HL-60 (cell line): ENCODE measurements around the gene FILIP1L.

ENCODE experiments used
- DNase-seq, 2 experiments: peaks; one replicate each; pipeline ENCODE4 v3.0.0-alpha.2; 2010 to 2020; ENCODE audit warnings: low read depth in 1 of 2, low spot score in 1 of 2
- H3K27ac ChIP-seq: fragments of 250-450 bp; sonication (Bioruptor Pico); replicated peaks from 2 replicates; pipeline ENCODE4 v1.5.1; 2020; ENCODE audit warnings: mild to moderate bottlenecking, moderate library complexity
- H3K27me3 ChIP-seq: fragments of 250-450 bp; sonication (Bioruptor Pico); 2 replicates; pipeline ENCODE4 v1.5.1; 2021; ENCODE audit warnings: mild to moderate bottlenecking, moderate library complexity; ENCODE audit not compliant: insufficient read depth, poor library complexity, severe bottlenecking
- H3K4me3 ChIP-seq: replicated peaks from 2 replicates; pipeline ENCODE4 v1.5.1; 2011; ENCODE audit warnings: mild to moderate bottlenecking, control low read depth, low read length; ENCODE audit not compliant: insufficient read depth
- CTCF ChIP-seq: IDR thresholded peaks from one replicate; pipeline ENCODE4 v1.5.1; 2011; ENCODE audit warnings: low read length, control low read depth, inconsistent platforms; ENCODE audit not compliant: insufficient read depth
- GABPA ChIP-seq: IDR thresholded peaks from 2 replicates; pipeline ENCODE4 v1.6.1; 2012; ENCODE audit warnings: low read depth
- POLR2AphosphoS5 ChIP-seq: IDR thresholded peaks from 2 replicates; pipeline ENCODE4 v1.6.1; 2012; ENCODE audit warnings: low read depth
- REST ChIP-seq: IDR thresholded peaks from 2 replicates; pipeline ENCODE4 v1.6.1; 2012; ENCODE audit warnings: low read depth; ENCODE audit not compliant: insufficient replicate concordance
- SPI1 ChIP-seq: IDR thresholded peaks from 2 replicates; pipeline ENCODE4 v1.6.1; 2012; ENCODE audit warnings: low read depth, mild to moderate bottlenecking, borderline replicate concordance

Gene FILIP1L

GRCh38 chr3:100009276-100010086, 104.8 kb downstream of the FILIP1L start:
- no peak for TF ChIP-seq POLR2AphosphoS5
- no peak for TF ChIP-seq SPI1
- no peak overlapping the region for H3K27ac ChIP-seq
- DNase-seq: no peak
- H3K4me3 ChIP-seq: no peak overlapping the region
- H3K27me3 ChIP-seq: no peaks in the 10 kb centered on the region

GRCh38 chr3:100008081-100008698, 106.1 kb downstream of the FILIP1L start:
- H3K4me3 ChIP-seq: no peak overlapping the region
- TF ChIP-seq GABPA: no peak
- peak; percentile 65 for TF ChIP-seq SPI1
- DNase-seq: no peak
- no peaks in the 10 kb centered on the region for H3K27me3 ChIP-seq
- H3K27ac ChIP-seq: no peak overlapping the region

GRCh38 chr3:100007313-100007712, 107.0 kb downstream of the FILIP1L start:
- Histone ChIP-seq H3K27me3 (no peaks in the 10 kb centered on the region), H3K27ac (no peak overlapping the region), H3K4me3 (no peak overlapping the region)
- no peak for TF ChIP-seq SPI1
- TF ChIP-seq POLR2AphosphoS5: no peak
- no peak for TF ChIP-seq REST
- no peak for TF ChIP-seq GABPA
- no peak for TF ChIP-seq CTCF
- no peak for DNase-seq

GRCh38 chr3:100006570-100007271, 107.6 kb downstream of the FILIP1L start:
- Histone ChIP-seq H3K27me3 (no peaks in the 10 kb centered on the region), H3K27ac (no peak overlapping the region), H3K4me3 (no peak overlapping the region)
- no peak for TF ChIP-seq GABPA
- TF ChIP-seq POLR2AphosphoS5: no peak
- no peak for TF ChIP-seq REST
- no peak for TF ChIP-seq CTCF
- TF ChIP-seq SPI1: no peak
- DNase-seq: no peak
